HL-60 (cell line): ENCODE data around the gene KCNJ15.

Experiments used
- DNase-seq, 2 experiments: peaks; one replicate each; pipeline ENCODE4 v3.0.0-alpha.2; 2010 to 2020; ENCODE audit warnings: low read depth in 1 of 2, low spot score in 1 of 2
- H3K27ac ChIP-seq: fragments of 250-450 bp; sonication (Bioruptor Pico); replicated peaks from 2 replicates; pipeline ENCODE4 v1.5.1; 2020; ENCODE audit warnings: mild to moderate bottlenecking, moderate library complexity
- H3K27me3 ChIP-seq: fragments of 250-450 bp; sonication (Bioruptor Pico); 2 replicates; pipeline ENCODE4 v1.5.1; 2021; ENCODE audit warnings: mild to moderate bottlenecking, moderate library complexity; ENCODE audit not compliant: insufficient read depth, poor library complexity, severe bottlenecking
- H3K4me3 ChIP-seq: replicated peaks from 2 replicates; pipeline ENCODE4 v1.5.1; 2011; ENCODE audit warnings: mild to moderate bottlenecking, control low read depth, low read length; ENCODE audit not compliant: insufficient read depth
- GABPA ChIP-seq: IDR thresholded peaks from 2 replicates; pipeline ENCODE4 v1.6.1; 2012; ENCODE audit warnings: low read depth
- POLR2AphosphoS5 ChIP-seq: IDR thresholded peaks from 2 replicates; pipeline ENCODE4 v1.6.1; 2012; ENCODE audit warnings: low read depth
- SPI1 ChIP-seq: IDR thresholded peaks from 2 replicates; pipeline ENCODE4 v1.6.1; 2012; ENCODE audit warnings: low read depth, mild to moderate bottlenecking, borderline replicate concordance
- TF ChIP-seq, protein P1 (sequence below): IDR thresholded peaks from 2 replicates; pipeline ENCODE4 v1.6.1; 2012; ENCODE audit warnings: low read depth; ENCODE audit not compliant: insufficient replicate concordance
- TF ChIP-seq, protein P2 (sequence below): IDR thresholded peaks from one replicate; pipeline ENCODE4 v1.5.1; 2011; ENCODE audit warnings: low read length, control low read depth, inconsistent platforms; ENCODE audit not compliant: insufficient read depth

KCNJ15 gene

DNA sequence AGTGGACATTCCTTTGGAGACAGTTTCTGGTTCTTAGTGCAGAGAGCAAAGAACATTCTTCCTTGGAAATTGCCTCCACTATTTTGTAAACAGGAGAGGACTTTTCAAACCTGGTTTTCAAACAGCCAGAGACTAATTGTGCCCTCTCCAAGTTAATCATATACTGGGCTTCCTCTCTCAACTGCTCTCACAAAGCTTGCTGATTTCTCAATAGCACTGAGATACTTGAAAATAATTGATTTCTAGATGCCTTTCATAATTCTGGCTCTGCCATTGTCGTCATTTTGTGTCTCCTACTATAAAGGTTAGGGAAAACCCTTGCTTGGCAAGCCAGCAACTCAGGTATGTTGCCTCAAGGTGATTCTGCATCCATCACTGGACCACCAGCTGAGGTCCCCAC is 56.0 kb downstream of the KCNJ15 start:
- DNase-seq = no peak
- H3K27ac ChIP-seq = no peak overlapping the region
- TF ChIP-seq POLR2AphosphoS5 (no peak), SPI1 (no peak)
- TF ChIP-seq, protein P1, sequence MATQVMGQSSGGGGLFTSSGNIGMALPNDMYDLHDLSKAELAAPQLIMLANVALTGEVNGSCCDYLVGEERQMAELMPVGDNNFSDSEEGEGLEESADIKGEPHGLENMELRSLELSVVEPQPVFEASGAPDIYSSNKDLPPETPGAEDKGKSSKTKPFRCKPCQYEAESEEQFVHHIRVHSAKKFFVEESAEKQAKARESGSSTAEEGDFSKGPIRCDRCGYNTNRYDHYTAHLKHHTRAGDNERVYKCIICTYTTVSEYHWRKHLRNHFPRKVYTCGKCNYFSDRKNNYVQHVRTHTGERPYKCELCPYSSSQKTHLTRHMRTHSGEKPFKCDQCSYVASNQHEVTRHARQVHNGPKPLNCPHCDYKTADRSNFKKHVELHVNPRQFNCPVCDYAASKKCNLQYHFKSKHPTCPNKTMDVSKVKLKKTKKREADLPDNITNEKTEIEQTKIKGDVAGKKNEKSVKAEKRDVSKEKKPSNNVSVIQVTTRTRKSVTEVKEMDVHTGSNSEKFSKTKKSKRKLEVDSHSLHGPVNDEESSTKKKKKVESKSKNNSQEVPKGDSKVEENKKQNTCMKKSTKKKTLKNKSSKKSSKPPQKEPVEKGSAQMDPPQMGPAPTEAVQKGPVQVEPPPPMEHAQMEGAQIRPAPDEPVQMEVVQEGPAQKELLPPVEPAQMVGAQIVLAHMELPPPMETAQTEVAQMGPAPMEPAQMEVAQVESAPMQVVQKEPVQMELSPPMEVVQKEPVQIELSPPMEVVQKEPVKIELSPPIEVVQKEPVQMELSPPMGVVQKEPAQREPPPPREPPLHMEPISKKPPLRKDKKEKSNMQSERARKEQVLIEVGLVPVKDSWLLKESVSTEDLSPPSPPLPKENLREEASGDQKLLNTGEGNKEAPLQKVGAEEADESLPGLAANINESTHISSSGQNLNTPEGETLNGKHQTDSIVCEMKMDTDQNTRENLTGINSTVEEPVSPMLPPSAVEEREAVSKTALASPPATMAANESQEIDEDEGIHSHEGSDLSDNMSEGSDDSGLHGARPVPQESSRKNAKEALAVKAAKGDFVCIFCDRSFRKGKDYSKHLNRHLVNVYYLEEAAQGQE = no peak
- TF ChIP-seq, protein P2, sequence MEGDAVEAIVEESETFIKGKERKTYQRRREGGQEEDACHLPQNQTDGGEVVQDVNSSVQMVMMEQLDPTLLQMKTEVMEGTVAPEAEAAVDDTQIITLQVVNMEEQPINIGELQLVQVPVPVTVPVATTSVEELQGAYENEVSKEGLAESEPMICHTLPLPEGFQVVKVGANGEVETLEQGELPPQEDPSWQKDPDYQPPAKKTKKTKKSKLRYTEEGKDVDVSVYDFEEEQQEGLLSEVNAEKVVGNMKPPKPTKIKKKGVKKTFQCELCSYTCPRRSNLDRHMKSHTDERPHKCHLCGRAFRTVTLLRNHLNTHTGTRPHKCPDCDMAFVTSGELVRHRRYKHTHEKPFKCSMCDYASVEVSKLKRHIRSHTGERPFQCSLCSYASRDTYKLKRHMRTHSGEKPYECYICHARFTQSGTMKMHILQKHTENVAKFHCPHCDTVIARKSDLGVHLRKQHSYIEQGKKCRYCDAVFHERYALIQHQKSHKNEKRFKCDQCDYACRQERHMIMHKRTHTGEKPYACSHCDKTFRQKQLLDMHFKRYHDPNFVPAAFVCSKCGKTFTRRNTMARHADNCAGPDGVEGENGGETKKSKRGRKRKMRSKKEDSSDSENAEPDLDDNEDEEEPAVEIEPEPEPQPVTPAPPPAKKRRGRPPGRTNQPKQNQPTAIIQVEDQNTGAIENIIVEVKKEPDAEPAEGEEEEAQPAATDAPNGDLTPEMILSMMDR = no peak
- H3K27me3 ChIP-seq = no peaks in the 10 kb centered on the region
- no peak overlapping the region for H3K4me3 ChIP-seq

DNA sequence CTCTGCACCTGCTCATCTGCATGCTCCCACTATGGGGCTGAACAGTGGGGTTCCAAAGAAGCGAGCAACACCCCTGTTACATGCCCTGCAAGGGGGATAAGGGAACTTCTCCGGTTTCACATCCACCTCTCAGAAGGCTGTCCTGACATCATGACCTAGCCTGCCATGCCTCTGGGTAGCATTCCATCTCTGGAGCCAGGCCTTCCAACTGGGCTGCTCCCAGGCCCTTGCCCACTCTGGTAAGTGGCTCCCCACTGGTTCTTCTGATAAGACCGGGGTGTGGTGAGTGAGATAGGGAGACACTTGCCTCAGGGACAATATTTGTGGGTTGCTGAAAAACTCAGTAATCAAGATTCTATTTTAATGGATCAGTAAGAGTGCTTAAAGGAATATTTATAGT is 57.8 kb downstream of the KCNJ15 start:
- H3K27me3 ChIP-seq = no peaks in the 10 kb centered on the region
- no peak for DNase-seq
- H3K4me3 ChIP-seq = no peak overlapping the region
- no peak overlapping the region for H3K27ac ChIP-seq
- TF ChIP-seq, protein P1 = no peak
- TF ChIP-seq, protein P2 = no peak
- TF ChIP-seq SPI1 = no peak
- no peak for TF ChIP-seq POLR2AphosphoS5
- no peak for TF ChIP-seq GABPA

DNA sequence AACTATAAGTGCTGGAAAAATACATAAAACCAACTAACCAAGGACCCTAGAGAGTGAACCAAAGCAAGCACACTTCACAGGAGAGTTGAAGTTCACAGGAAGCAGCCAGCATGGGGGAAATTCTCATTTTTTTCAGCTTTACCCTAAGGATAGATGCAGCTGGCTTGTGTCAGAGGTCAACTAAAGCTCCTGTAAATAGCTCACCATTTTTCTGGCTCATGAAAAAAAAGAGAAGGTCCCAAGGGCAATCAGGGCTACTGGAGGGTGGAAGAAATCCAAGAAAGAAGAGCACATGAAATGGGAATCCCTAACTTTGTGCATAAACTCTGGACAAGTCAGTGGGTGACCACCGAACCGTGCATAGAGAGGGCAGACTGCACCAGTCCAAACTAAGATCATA is 58.3 kb downstream of the KCNJ15 start:
- no peak for TF ChIP-seq GABPA
- TF ChIP-seq, protein P1 = no peak
- TF ChIP-seq POLR2AphosphoS5 = no peak
- TF ChIP-seq, protein P2 = no peak
- no peak for TF ChIP-seq SPI1
- Histone ChIP-seq H3K27me3 (no peaks in the 10 kb centered on the region), H3K4me3 (no peak overlapping the region), H3K27ac (no peak overlapping the region)
- DNase-seq = no peak
